Stomach (tissue), 9 donors: Measurements from ENCODE around the gene SLC35B4. TPM values are rescaled to one million over a fixed set of nuclear protein-coding genes. Genes with fewer than 3 reads are reported as not detected.
"Not testable (repeated sequence)": the region's sequence is repeated elsewhere in the genome, so short reads cannot be mapped to it uniquely, and the experiment has no call there.

ENCODE experiments used
- DNase-seq, 2 donors: peaks; one replicate each; pipeline versions ENCODE4 v3.0.0 to v3.0.0-alpha.2; 2013 to 2019
- H3K27ac ChIP-seq, 5 donors: fragments of 200-600 bp in 4 of 5; sonication (generic) in 4 of 5; one replicate each; pipeline ENCODE4 v1.5.1; 2013 to 2019; ENCODE audit warnings: mild to moderate bottlenecking in 1 of 5, moderate library complexity in 1 of 5
- H3K27me3 ChIP-seq, 3 donors: fragments of 200-600 bp; sonication (generic); one replicate each; pipeline ENCODE4 v1.5.1; 2017 to 2019; ENCODE audit warnings: mixed run types in 1 of 3
- H3K36me3 ChIP-seq, 4 donors: fragments of 200-600 bp; sonication (generic); 1 replicate in 3 of 4; 2 replicates in 1 of 4; pipeline ENCODE4 v1.5.1; 2016 to 2019
- H3K4me1 ChIP-seq, 4 donors: fragments of 200-600 bp; sonication (generic); one replicate each; pipeline ENCODE4 v1.5.1; 2016 to 2019
- H3K4me3 ChIP-seq, 4 donors: fragments of 200-600 bp; sonication (generic) in 3 of 4; one replicate each; pipeline ENCODE4 v1.5.1; 2016 to 2019; ENCODE audit warnings: mild to moderate bottlenecking in 1 of 4
- H3K9me3 ChIP-seq, 4 donors: fragments of 200-600 bp; sonication (generic); one replicate each; pipeline ENCODE4 v1.5.1; 2016 to 2019
- EP300 ChIP-seq: sonication (generic); formaldehyde crosslinking; IDR thresholded peaks from one replicate; pipeline ENCODE4 v1.6.1; 2017; ENCODE audit warnings: antibody characterized with exemption
- POLR2A ChIP-seq, 4 donors: fragments of 450-650 bp; IDR thresholded peaks; one replicate each; pipeline ENCODE4 v1.6.1; 2016; ENCODE audit warnings: antibody characterized with exemption in 4 of 4, control low read depth in 2 of 4, mild to moderate bottlenecking in 1 of 4, moderate library complexity in 1 of 4
- POLR2AphosphoS5 ChIP-seq, 3 donors: sonication (generic); formaldehyde crosslinking; IDR thresholded peaks; one replicate each; pipeline ENCODE4 v1.6.1; 2016; ENCODE audit warnings: antibody characterized with exemption in 3 of 3
- WGBS, 5 donors: extraction: QIAGEN DNeasy Blood & Tissue Kit in 3 of 5; methylation state at CpG; one replicate each; pipeline versions ENCODE4 v1.1.5 to v1.1.7; 2013 to 2018; 5-methylcytosine and 5-hydroxymethylcytosine counted together
- intact Hi-C: fragments of 100-400 bp; cut with DNase I; formaldehyde crosslinking; loops from one replicate; pipeline ENCODE4 v1.15.1; 2023; ENCODE audit warnings: low total_unique reads
- polyA plus RNA-seq, 3 donors: library from polyadenylated mRNA; stranded (reverse); fragments of 200-250 nt; gene quantifications; one replicate each; pipeline ENCODE4 v1.2.3, GENCODE V29; 2013
- total RNA-seq, 5 donors: library from RNA; depleted of rRNA; stranded (reverse); fragments of >200 nt; gene quantifications; one replicate each; pipeline versions ENCODE4 v1.1.0 to v1.2.3, GENCODE V29; 2014 to 2016
- TF ChIP-seq, protein P1 (sequence below), 7 experiments: fragments of 450-650 bp in 4 of 7; fragments of 200-600 bp in 3 of 7; sonication (generic) in 3 of 7; IDR thresholded peaks; one replicate each; pipeline ENCODE4 v1.5.1; 2016 to 2019; ENCODE audit warnings: antibody characterized with exemption in 7 of 7, control low read depth in 2 of 7, mild to moderate bottlenecking in 1 of 7
- donor health status: healthy with polysubstance abuse.
- donor health status: Bipolar disorder and iron deficiency.
- donor health status: healthy.

The SLC35B4 gene
- total and polyA plus RNA-seq, 8 donors: 1.9 to 13.0 (median 3.4) TPM

DNA sequence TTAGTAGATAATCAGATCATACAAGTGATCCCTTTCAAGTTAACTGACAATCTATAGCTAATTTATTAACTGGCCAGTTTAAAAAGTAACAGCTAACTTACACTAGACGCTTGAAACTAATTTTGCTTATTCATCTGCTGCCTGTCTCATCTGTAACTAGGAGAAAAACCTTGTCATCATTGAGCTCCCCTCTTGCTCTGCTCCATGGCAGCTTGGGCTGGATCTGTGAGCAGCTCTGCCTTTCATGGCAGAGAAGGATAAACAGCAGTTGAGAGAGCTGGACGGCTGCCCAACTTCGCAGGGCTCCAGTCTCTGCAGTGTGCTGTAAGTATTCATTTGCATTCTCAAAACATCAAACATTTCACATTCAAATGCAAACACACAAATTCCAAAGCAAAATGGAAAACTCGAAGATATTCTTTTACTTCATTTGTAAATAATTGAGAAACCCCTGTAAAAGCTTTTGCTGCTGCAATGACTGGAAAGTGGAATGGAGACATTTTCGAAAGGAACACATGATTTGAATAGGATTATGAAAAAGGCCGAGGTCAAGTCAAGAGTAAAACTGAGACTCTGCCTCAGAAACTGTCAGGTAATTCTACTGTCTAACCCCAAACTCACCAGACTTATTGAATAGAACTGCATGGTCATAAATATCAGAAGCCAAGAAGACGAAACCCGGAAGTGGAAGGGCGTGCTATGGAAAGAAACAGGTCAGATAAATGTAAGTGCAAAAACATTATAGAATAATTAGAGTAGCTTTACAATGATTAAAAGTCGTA lies 17.6 kb downstream of the SLC35B4 start:
- peak; percentile 60 to 87 for DNase-seq
- 53 to 57% (median 56%) methylated on average over 10 of the region's 10 CpGs for WGBS, 5 donors
- intact Hi-C loops: no loop called here
- Histone ChIP-seq H3K27me3 (no peaks in the 10 kb centered on the region), H3K4me1 (peaks cover 0 to 30% (median 2%) of the 10 kb centered on the region in 4 donors), H3K36me3 (peaks cover 12 to 87% (median 75%) of the 10 kb centered on the region in 4 donors), H3K9me3 (no peaks in the 10 kb centered on the region), H3K27ac (peak overlapping the region in 2 of 5 donors; percentile 14 to 47), H3K4me3 (no peak overlapping the region)
- TF ChIP-seq POLR2AphosphoS5 (IDR thresholded peaks at IDR 0.05): peak in 1 of 3 donors; percentile 15
- TF ChIP-seq, protein P1, sequence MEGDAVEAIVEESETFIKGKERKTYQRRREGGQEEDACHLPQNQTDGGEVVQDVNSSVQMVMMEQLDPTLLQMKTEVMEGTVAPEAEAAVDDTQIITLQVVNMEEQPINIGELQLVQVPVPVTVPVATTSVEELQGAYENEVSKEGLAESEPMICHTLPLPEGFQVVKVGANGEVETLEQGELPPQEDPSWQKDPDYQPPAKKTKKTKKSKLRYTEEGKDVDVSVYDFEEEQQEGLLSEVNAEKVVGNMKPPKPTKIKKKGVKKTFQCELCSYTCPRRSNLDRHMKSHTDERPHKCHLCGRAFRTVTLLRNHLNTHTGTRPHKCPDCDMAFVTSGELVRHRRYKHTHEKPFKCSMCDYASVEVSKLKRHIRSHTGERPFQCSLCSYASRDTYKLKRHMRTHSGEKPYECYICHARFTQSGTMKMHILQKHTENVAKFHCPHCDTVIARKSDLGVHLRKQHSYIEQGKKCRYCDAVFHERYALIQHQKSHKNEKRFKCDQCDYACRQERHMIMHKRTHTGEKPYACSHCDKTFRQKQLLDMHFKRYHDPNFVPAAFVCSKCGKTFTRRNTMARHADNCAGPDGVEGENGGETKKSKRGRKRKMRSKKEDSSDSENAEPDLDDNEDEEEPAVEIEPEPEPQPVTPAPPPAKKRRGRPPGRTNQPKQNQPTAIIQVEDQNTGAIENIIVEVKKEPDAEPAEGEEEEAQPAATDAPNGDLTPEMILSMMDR (IDR thresholded peaks at IDR 0.05): no peak

GRCh38 chr7:134297489-134297888 lies 19.2 kb downstream of the SLC35B4 start:
- Histone ChIP-seq H3K4me1 (peaks cover 0 to 30% (median 2%) of the 10 kb centered on the region in 4 donors), H3K36me3 (peaks cover 9 to 77% (median 72%) of the 10 kb centered on the region in 4 donors), H3K9me3 (no peaks in the 10 kb centered on the region), H3K27me3 (no peaks in the 10 kb centered on the region), H3K4me3 (no peak overlapping the region), H3K27ac (no peak overlapping the region)
- no peak for DNase-seq
- TF ChIP-seq, protein P1 (IDR thresholded peaks at IDR 0.05): no peak
- TF ChIP-seq POLR2AphosphoS5 (IDR thresholded peaks at IDR 0.05) (no peak), POLR2A (IDR thresholded peaks at IDR 0.05) (no peak), EP300 (no peak)
- intact Hi-C loops: no loop called here
- 93 to 99% (median 95%) methylated on average over 2 of the region's 2 CpGs for WGBS, 5 donors

- H3K27ac ChIP-seq, H3K4me3 ChIP-seq, intact Hi-C loops, H3K27me3 ChIP-seq, H3K9me3 ChIP-seq, DNase-seq: not testable (repeated sequence)
- WGBS, 5 donors: 82 to 95% (median 89%) methylated on average over 7 of the region's 7 CpGs
- H3K4me1 ChIP-seq: peaks cover 0 to 22% (median 2%) of the 10 kb centered on the region in 4 donors
- peaks cover 9 to 68% (median 58%) of the 10 kb centered on the region in 4 donors for H3K36me3 ChIP-seq
These were observed 20.7 kb downstream of the SLC35B4 start for GRCh38 chr7:134295982-134296381.

- TF ChIP-seq POLR2A (IDR thresholded peaks at IDR 0.05) (no peak), EP300 (no peak)
- Histone ChIP-seq H3K27ac (no peak overlapping the region), H3K36me3 (peaks cover 9 to 49% (median 34%) of the 10 kb centered on the region in 4 donors), H3K27me3 (no peaks in the 10 kb centered on the region), H3K4me1 (peaks cover 0 to 8% (median 0%) of the 10 kb centered on the region in 4 donors), H3K4me3 (no peak overlapping the region), H3K9me3 (no peaks in the 10 kb centered on the region)
- DNase-seq: peak in 1 of 2 donors; percentile 77
- 64 to 75% (median 71%) methylated on average over 12 of the region's 12 CpGs for WGBS, 5 donors
- intact Hi-C loops: no loop called here
These were observed 23.6 kb downstream of the SLC35B4 start for GRCh38 chr7:134293002-134293740.

DNA sequence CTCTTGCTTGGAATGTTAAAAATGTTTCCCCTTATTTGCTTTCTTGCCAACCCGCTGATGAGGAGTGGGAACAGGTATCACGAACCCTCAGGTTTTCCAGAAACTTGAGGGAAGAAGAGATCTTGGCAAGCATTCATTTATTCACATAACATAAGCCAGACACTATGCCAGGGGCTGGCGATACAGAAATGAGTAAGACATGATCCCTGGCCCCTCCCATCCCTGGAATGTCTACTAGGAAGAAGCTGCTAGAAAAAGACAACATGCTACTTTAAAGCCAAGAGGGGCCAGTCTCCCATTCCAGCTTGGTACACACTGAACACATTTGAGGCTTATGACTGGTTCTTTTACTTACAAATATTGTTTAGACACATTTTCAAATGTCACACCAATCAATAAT lies 26.4 kb downstream of the SLC35B4 start:
- Histone ChIP-seq H3K4me3 (no peak overlapping the region), H3K36me3 (peaks cover 9 to 30% (median 19%) of the 10 kb centered on the region in 4 donors), H3K27ac (no peak overlapping the region), H3K27me3 (no peaks in the 10 kb centered on the region), H3K9me3 (no peaks in the 10 kb centered on the region), H3K4me1 (peaks cover 0 to 7% (median 0%) of the 10 kb centered on the region in 4 donors)
- intact Hi-C loops: no loop called here
- TF ChIP-seq EP300 (no peak), POLR2AphosphoS5 (IDR thresholded peaks at IDR 0.05) (no peak), POLR2A (IDR thresholded peaks at IDR 0.05) (no peak)
- TF ChIP-seq, protein P1 (IDR thresholded peaks at IDR 0.05): no peak
- 78 to 95% (median 89%) methylated on average over 3 of the region's 3 CpGs for WGBS, 5 donors
- peak in 1 of 2 donors; percentile 10 for DNase-seq
